Measurements from ENCODE around the gene DAAM1. TPM values are rescaled to one million over a fixed set of nuclear protein-coding genes. Genes with fewer than 3 reads are reported as not detected.
A peak's percentile ranks its signal among the peaks of the same experiment; 100 is the strongest.

Gene DAAM1
- total RNA-seq, 1 experiment from 2014 or later: 13.3 TPM

DNA sequence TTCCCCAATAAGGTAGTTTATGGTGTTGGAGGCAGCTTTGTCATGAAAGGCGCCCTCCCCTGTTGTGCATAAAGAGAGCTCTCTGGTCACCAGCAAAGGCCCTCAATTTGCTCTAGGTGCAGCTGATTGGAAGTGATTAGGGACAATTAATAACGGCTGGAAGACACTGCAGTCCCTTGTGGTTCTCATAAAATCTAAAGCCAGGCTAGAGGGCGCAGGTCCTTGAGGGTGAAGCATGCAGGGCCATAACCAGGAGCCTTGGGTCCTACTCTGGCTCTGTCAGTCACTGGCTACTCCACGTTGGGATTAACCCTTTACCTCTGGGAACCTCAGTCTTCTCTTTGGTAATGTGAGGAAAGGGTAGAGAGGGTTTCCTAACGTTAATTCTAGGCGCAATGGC, 1.9 kb downstream of the DAAM1 start:
- Histone ChIP-seq H3K27ac (ENCODE audit: low read length) (peak overlapping the region; percentile 84), H3K27me3 (ENCODE audit: control insufficient read depth, insufficient read depth, low read length) (peaks cover 5% of the 10 kb centered on the region; the same call in 1 of the 2 replicates), H3K36me3 (ENCODE audit: control insufficient read depth, insufficient read depth, low read length) (no peaks in the 10 kb centered on the region; the same call in 1 of the 2 replicates), H3K4me3 (ENCODE audit: low read depth in 2 of 2, low read length in 2 of 2) (peak overlapping the region; percentile 84 to 93), H3K4me1 (ENCODE audit: control insufficient read depth, insufficient read depth, low read length) (peaks cover 3% of the 10 kb centered on the region), H3K9me3 (ENCODE audit: control insufficient read depth, insufficient read depth, low read depth, low read length) (no peaks in the 10 kb centered on the region)
- DNase-seq (ENCODE audit: low read depth, low spot score) (no peak), ATAC-seq (peak; percentile 38)
- TSS peak; percentile 64 for BruUV-seq (replicated peaks)
- CTCF ChIA-PET: interaction anchor here (0.5 kb wide), 1 partner anchor 169 kb away, joined by 3 read pairs; no protein-coding TSS in a partner anchor
- TF ChIP-seq, protein P1, sequence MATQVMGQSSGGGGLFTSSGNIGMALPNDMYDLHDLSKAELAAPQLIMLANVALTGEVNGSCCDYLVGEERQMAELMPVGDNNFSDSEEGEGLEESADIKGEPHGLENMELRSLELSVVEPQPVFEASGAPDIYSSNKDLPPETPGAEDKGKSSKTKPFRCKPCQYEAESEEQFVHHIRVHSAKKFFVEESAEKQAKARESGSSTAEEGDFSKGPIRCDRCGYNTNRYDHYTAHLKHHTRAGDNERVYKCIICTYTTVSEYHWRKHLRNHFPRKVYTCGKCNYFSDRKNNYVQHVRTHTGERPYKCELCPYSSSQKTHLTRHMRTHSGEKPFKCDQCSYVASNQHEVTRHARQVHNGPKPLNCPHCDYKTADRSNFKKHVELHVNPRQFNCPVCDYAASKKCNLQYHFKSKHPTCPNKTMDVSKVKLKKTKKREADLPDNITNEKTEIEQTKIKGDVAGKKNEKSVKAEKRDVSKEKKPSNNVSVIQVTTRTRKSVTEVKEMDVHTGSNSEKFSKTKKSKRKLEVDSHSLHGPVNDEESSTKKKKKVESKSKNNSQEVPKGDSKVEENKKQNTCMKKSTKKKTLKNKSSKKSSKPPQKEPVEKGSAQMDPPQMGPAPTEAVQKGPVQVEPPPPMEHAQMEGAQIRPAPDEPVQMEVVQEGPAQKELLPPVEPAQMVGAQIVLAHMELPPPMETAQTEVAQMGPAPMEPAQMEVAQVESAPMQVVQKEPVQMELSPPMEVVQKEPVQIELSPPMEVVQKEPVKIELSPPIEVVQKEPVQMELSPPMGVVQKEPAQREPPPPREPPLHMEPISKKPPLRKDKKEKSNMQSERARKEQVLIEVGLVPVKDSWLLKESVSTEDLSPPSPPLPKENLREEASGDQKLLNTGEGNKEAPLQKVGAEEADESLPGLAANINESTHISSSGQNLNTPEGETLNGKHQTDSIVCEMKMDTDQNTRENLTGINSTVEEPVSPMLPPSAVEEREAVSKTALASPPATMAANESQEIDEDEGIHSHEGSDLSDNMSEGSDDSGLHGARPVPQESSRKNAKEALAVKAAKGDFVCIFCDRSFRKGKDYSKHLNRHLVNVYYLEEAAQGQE (IDR thresholded peaks at IDR 0.05; ENCODE audit: insufficient read depth in 1 of 2, low read depth in 2 of 2, low read length in 1 of 2): no peak
- TF ChIP-seq, protein P2, sequence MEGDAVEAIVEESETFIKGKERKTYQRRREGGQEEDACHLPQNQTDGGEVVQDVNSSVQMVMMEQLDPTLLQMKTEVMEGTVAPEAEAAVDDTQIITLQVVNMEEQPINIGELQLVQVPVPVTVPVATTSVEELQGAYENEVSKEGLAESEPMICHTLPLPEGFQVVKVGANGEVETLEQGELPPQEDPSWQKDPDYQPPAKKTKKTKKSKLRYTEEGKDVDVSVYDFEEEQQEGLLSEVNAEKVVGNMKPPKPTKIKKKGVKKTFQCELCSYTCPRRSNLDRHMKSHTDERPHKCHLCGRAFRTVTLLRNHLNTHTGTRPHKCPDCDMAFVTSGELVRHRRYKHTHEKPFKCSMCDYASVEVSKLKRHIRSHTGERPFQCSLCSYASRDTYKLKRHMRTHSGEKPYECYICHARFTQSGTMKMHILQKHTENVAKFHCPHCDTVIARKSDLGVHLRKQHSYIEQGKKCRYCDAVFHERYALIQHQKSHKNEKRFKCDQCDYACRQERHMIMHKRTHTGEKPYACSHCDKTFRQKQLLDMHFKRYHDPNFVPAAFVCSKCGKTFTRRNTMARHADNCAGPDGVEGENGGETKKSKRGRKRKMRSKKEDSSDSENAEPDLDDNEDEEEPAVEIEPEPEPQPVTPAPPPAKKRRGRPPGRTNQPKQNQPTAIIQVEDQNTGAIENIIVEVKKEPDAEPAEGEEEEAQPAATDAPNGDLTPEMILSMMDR (IDR thresholded peaks at IDR 0.05): peak; percentile 64
- intact Hi-C loops (cut with micrococcal nuclease; ENCODE audit: unreplicated experiment) (no loop called here), in situ Hi-C loops (cut with HindIII; ENCODE audit: low pct_unique_long_range_greater_than_20kb, low sequenced_read_pairs) (no loop called here)
- POLR2A ChIA-PET: no interaction called here

DNA sequence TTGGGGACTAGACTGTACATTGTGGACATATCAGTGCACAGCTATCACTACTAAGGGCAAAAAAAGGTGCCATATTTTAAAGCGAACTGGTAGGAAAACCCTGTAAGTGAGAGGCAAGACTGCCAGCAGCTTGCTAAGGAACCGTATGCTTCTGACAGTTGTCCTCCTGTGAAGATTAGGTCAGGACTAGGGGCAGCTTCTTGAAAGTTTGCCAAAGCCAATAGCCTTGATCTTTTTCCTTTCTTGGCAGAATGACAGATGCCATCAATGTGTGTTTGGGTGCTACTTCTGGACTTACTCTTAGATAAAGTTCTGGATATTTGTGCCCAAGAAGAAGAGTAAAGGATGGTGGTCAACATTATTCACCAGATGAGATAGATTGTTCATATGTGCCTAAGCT, 7.4 kb downstream of the DAAM1 start:
- Histone ChIP-seq H3K27ac (ENCODE audit: low read length) (no peak overlapping the region), H3K9me3 (ENCODE audit: control insufficient read depth, insufficient read depth, low read depth, low read length) (no peaks in the 10 kb centered on the region), H3K4me3 (ENCODE audit: low read depth in 2 of 2, low read length in 2 of 2) (no peak overlapping the region), H3K4me1 (ENCODE audit: control insufficient read depth, insufficient read depth, low read length) (peaks cover 3% of the 10 kb centered on the region), H3K36me3 (ENCODE audit: control insufficient read depth, insufficient read depth, low read length) (no peaks in the 10 kb centered on the region), H3K27me3 (ENCODE audit: control insufficient read depth, insufficient read depth, low read length) (no peaks in the 10 kb centered on the region)
- no TSS peak for BruUV-seq (replicated peaks)
- TF ChIP-seq, protein P1 (IDR thresholded peaks at IDR 0.05; ENCODE audit: insufficient read depth in 1 of 2, low read depth in 2 of 2, low read length in 1 of 2): no peak
- TF ChIP-seq TCF7L2 (IDR thresholded peaks at IDR 0.05; ENCODE audit: low read depth, low read length) (no peak), POLR2AphosphoS5 (IDR thresholded peaks at IDR 0.05; ENCODE audit: low read depth, low read length) (no peak), SIN3A (IDR thresholded peaks at IDR 0.05; ENCODE audit: borderline replicate concordance, insufficient read depth, low read depth, low read length) (no peak)
- TF ChIP-seq, protein P2 (IDR thresholded peaks at IDR 0.05): no peak
- DNase-seq (ENCODE audit: low read depth, low spot score) (no peak), ATAC-seq (no peak)
- CTCF ChIA-PET: no interaction called here
- in situ Hi-C loops (cut with HindIII; ENCODE audit: low pct_unique_long_range_greater_than_20kb, low sequenced_read_pairs): no loop called here
- intact Hi-C loops (cut with micrococcal nuclease; ENCODE audit: unreplicated experiment): no loop called here
- POLR2A ChIA-PET: interaction anchor here (0.7 kb wide), 1 partner anchor 639 kb away, joined by 3 read pairs; no protein-coding TSS in a partner anchor

Measured in Panc1 (cell line).